CD4-positive, alpha-beta T cell (primary cell): ENCODE data around the gene ARHGAP33. TPM values are rescaled to one million over a fixed set of nuclear protein-coding genes. Genes with fewer than 3 reads are reported as not detected.
"Not testable (repeated sequence)": the region's sequence is repeated elsewhere in the genome, so short reads cannot be mapped to it uniquely, and the experiment has no call there.

Experiments
- ATAC-seq: fragments of 200-7000 bp; cut with Tn5 transposase; one replicate; pipeline ENCODE4 v1.10.0; 2022; ENCODE audit warnings: mild to moderate bottlenecking; ENCODE audit not compliant: poor library complexity
- CTCF ChIA-PET: fragments of 350-600 bp; sonication (Branson Sonifier 250); formaldehyde crosslinking; loops from one replicate; lab custom pipeline; 2021; ENCODE audit warnings: antibody characterized with exemption, inconsistent platforms; lab: Charles Lee
- POLR2A ChIA-PET: fragments of 350-600 bp; sonication (Branson Sonifier 250); formaldehyde crosslinking; loops from one replicate; lab custom pipeline; 2021; ENCODE audit warnings: antibody characterized with exemption, inconsistent platforms; lab: Charles Lee
- DNase-seq, 14 experiments: peaks; one replicate each; pipeline ENCODE4 v3.0.0-alpha.2; 2013 to 2020; ENCODE audit warnings: mixed read lengths in 2 of 14
- H3K27ac ChIP-seq, 2 donors: one replicate each; pipeline versions ENCODE4 v1.5.1 to v1.7.0; 2013; ENCODE audit warnings: low read length in 2 of 2, low read depth in 1 of 2, mild to moderate bottlenecking in 1 of 2
- H3K27me3 ChIP-seq, 2 experiments: 1 replicate in 1 of 2; 2 replicates in 1 of 2; pipeline versions ENCODE4 v1.6.1 to v1.7.0; 2013; ENCODE audit warnings: low read length in 2 of 2, control low read depth in 1 of 2, mild to moderate bottlenecking in 1 of 2, moderate library complexity in 1 of 2; ENCODE audit not compliant: insufficient read depth in 2 of 2, control insufficient read depth in 1 of 2
- H3K36me3 ChIP-seq: one replicate; pipeline ENCODE4 v1.6.1; 2013; ENCODE audit warnings: low read length, control low read depth; ENCODE audit not compliant: insufficient read depth
- H3K4me1 ChIP-seq: one replicate; pipeline ENCODE4 v1.6.1; 2013; ENCODE audit warnings: low read length, control low read depth; ENCODE audit not compliant: insufficient read depth
- H3K4me3 ChIP-seq: one replicate; pipeline ENCODE4 v1.5.1; 2013; ENCODE audit warnings: mild to moderate bottlenecking, low read length, moderate library complexity
- H3K9me3 ChIP-seq, 2 experiments: 1 replicate in 1 of 2; 2 replicates in 1 of 2; pipeline versions ENCODE4 v1.6.1 to v1.7.0; 2013; ENCODE audit warnings: low read length in 2 of 2, mild to moderate bottlenecking in 2 of 2, control low read depth in 1 of 2, moderate library complexity in 1 of 2; ENCODE audit not compliant: control insufficient read depth in 1 of 2, insufficient read depth in 1 of 2
- H3K27ac Mint-ChIP-seq: one replicate; pipeline ENCODE4 v1.8.0; 2020; ENCODE audit warnings: mixed read lengths
- H3K27me3 Mint-ChIP-seq: one replicate; pipeline ENCODE4 v1.8.0; 2021; ENCODE audit warnings: mixed read lengths
- H3K36me3 Mint-ChIP-seq: one replicate; pipeline ENCODE4 v1.8.0; 2021; ENCODE audit warnings: low read depth, mixed read lengths
- H3K4me1 Mint-ChIP-seq: one replicate; pipeline ENCODE4 v1.8.0; 2021; ENCODE audit warnings: low read depth, mixed read lengths
- H3K4me3 Mint-ChIP-seq: one replicate; pipeline ENCODE4 v1.8.0; 2020; ENCODE audit warnings: mild to moderate bottlenecking, mixed read lengths
- H3K9me3 Mint-ChIP-seq: one replicate; pipeline ENCODE4 v1.8.0; 2020; ENCODE audit warnings: mixed read lengths
- CTCF ChIP-seq: fragments of 200-600 bp; IDR thresholded peaks from one replicate; pipeline ENCODE4 v1.8.0; 2022; ENCODE audit warnings: antibody characterized with exemption, mild to moderate bottlenecking
- intact Hi-C, 2 experiments: fragments of 100-400 bp; cut with DNase I in 1 of 2; cut with micrococcal nuclease in 1 of 2; formaldehyde crosslinking; loops; one replicate each; pipeline versions ENCODE4 v1.15.1 to v1.9.0; 2023 to 2025; cut with DNase I, micrococcal nuclease
- total RNA-seq, 174 experiments: library from RNA in 2 of 174; stranded (reverse) in 2 of 174; gene quantifications; one replicate each; pipeline ENCODE4 v1.2.3 and lab custom pipeline; 2021 to 2026

The ARHGAP33 gene
- total RNA-seq, 2 experiments from 2014 or later: 16.4 to 19.5 TPM

- no peak overlapping the region for H3K4me3 Mint-ChIP-seq
- H3K36me3 Mint-ChIP-seq: no peaks in the 10 kb centered on the region
- H3K4me3 ChIP-seq: no peak overlapping the region
- TF ChIP-seq CTCF: no peak
- H3K9me3 Mint-ChIP-seq: no peaks in the 10 kb centered on the region
- ChIA-PET POLR2A (no interaction called here), CTCF (no interaction called here)
- intact Hi-C loops: no loop called here
- no peak overlapping the region for H3K27ac Mint-ChIP-seq
- peaks cover 0 to 8% of the 10 kb centered on the region in 2 experiments for H3K9me3 ChIP-seq
- H3K4me1 ChIP-seq: peaks cover 8% of the 10 kb centered on the region
- peaks cover 26% of the 10 kb centered on the region for H3K27me3 Mint-ChIP-seq
- no peak overlapping the region for H3K27ac ChIP-seq
- no peak for DNase-seq
- H3K36me3 ChIP-seq: no peaks in the 10 kb centered on the region
- H3K4me1 Mint-ChIP-seq: no peaks in the 10 kb centered on the region
- ATAC-seq: no peak
- H3K27me3 ChIP-seq: peaks cover 9 to 12% of the 10 kb centered on the region in 2 experiments
These were observed 17.5 kb downstream of the ARHGAP33 start for GRCh38 chr19:35792888-35793287.

- no peak overlapping the region for H3K4me3 Mint-ChIP-seq
- Histone ChIP-seq H3K4me1 (peaks cover 8% of the 10 kb centered on the region), H3K9me3 (peaks cover 0 to 8% of the 10 kb centered on the region in 2 experiments), H3K27ac (no peak overlapping the region), H3K27me3 (peaks cover 9 to 12% of the 10 kb centered on the region in 2 experiments), H3K4me3 (no peak overlapping the region), H3K36me3 (no peaks in the 10 kb centered on the region)
- ChIA-PET POLR2A (no interaction called here), CTCF (no interaction called here)
- no peaks in the 10 kb centered on the region for H3K36me3 Mint-ChIP-seq
- H3K4me1 Mint-ChIP-seq: no peaks in the 10 kb centered on the region
- DNase-seq: no peak
- intact Hi-C loops: no loop called here
- H3K9me3 Mint-ChIP-seq: no peaks in the 10 kb centered on the region
- H3K27ac Mint-ChIP-seq: no peak overlapping the region
- no peak for TF ChIP-seq CTCF
- ATAC-seq: no peak
- H3K27me3 Mint-ChIP-seq: peaks cover 31% of the 10 kb centered on the region
These were observed 18.2 kb downstream of the ARHGAP33 start for GRCh38 chr19:35793381-35794165.

- DNase-seq, POLR2A ChIA-PET, H3K36me3 Mint-ChIP-seq, H3K9me3 Mint-ChIP-seq, H3K9me3 ChIP-seq, H3K27ac Mint-ChIP-seq, H3K27ac ChIP-seq, H3K36me3 ChIP-seq, H3K4me1 ChIP-seq, H3K4me1 Mint-ChIP-seq, CTCF ChIA-PET, intact Hi-C loops, ATAC-seq, H3K4me3 ChIP-seq, H3K4me3 Mint-ChIP-seq: not testable (repeated sequence)
- peaks cover 9 to 12% of the 10 kb centered on the region in 2 experiments for H3K27me3 ChIP-seq
- H3K27me3 Mint-ChIP-seq: peaks cover 39% of the 10 kb centered on the region
These were observed 20.2 kb downstream of the ARHGAP33 start for GRCh38 chr19:35795564-35795963.
